DMS79 treated with DMSO at 0.1 percent for 48 hours (cell line): ENCODE measurements around the gene FOXI1.
A peak's percentile ranks its signal among the peaks of the same experiment; 100 is the strongest.
"Not testable (repeated sequence)": the region's sequence is repeated elsewhere in the genome, so short reads cannot be mapped to it uniquely, and the experiment has no call there.

ENCODE experiments used
- DNase-seq: peaks from one replicate; lab custom pipeline; 2025; lab: John Stamatoyannopoulos, UW

FOXI1 gene

GRCh38 chr5:170092455-170093101, 13.1 kb upstream of the FOXI1 start:
- DNase-seq, result no peak

GRCh38 chr5:170094329-170094728, 11.4 kb upstream of the FOXI1 start:
- DNase-seq, result not testable (repeated sequence)

GRCh38 chr5:170095646-170096045, 10.1 kb upstream of the FOXI1 start:
- DNase-seq, result no peak

GRCh38 chr5:170097934-170098333, 7.8 kb upstream of the FOXI1 start:
- no peak for DNase-seq

- DNase-seq, result peak; percentile 0
These were observed 5.4 kb upstream of the FOXI1 start for GRCh38 chr5:170100066-170100943.

GRCh38 chr5:170103447-170103846, 2.2 kb upstream of the FOXI1 start:
- no peak for DNase-seq

GRCh38 chr5:170104299-170104698, 1.4 kb upstream of the FOXI1 start:
- no peak for DNase-seq

GRCh38 chr5:170104710-170105109, 987 bp upstream of the FOXI1 start:
- no peak for DNase-seq

GRCh38 chr5:170107674-170108073, 2.0 kb downstream of the FOXI1 start:
- no peak for DNase-seq

GRCh38 chr5:170108266-170108785, 2.6 kb downstream of the FOXI1 start:
- no peak for DNase-seq

GRCh38 chr5:170109059-170110031, 3.6 kb downstream of the FOXI1 start:
- DNase-seq, result no peak

- DNase-seq, result no peak
These were observed 4.8 kb downstream of the FOXI1 start for GRCh38 chr5:170110403-170111087.

- DNase-seq, result no peak
These were observed 5.5 kb downstream of the FOXI1 start for GRCh38 chr5:170111088-170111785.

- DNase-seq, result no peak
These were observed 7.3 kb downstream of the FOXI1 start for GRCh38 chr5:170112876-170113521.

- no peak for DNase-seq
These were observed 7.8 kb downstream of the FOXI1 start for GRCh38 chr5:170113522-170113900.

- no peak for DNase-seq
These were observed 8.6 kb downstream of the FOXI1 start for GRCh38 chr5:170114271-170114670.

GRCh38 chr5:170115925-170116324, 10.2 kb downstream of the FOXI1 start:
- DNase-seq, result no peak

GRCh38 chr5:170117736-170118135, 12.0 kb downstream of the FOXI1 start:
- DNase-seq, result no peak

- DNase-seq, result no peak
These were observed 14.9 kb downstream of the FOXI1 start for GRCh38 chr5:170120576-170120975.

GRCh38 chr5:170121321-170121720, 15.6 kb downstream of the FOXI1 start:
- no peak for DNase-seq
